Stimulated activated CD8-positive, alpha-beta memory T cell treated with anti-CD3 and anti-CD28 coated beads, Interleukin-4, amount 100 ng/mL, for 4 hours (primary cell): ENCODE measurements around the gene LCN10.
A peak's percentile ranks its signal among the peaks of the same experiment; 100 is the strongest.
"Not testable (repeated sequence)": the region's sequence is repeated elsewhere in the genome, so short reads cannot be mapped to it uniquely, and the experiment has no call there.

Experiments
- DNase-seq, 2 donors: peaks; one replicate each; pipeline ENCODE4 v3.0.0-alpha.2; 2020; ENCODE audit warnings: low read depth in 2 of 2, low spot score in 1 of 2

The LCN10 gene

DNA sequence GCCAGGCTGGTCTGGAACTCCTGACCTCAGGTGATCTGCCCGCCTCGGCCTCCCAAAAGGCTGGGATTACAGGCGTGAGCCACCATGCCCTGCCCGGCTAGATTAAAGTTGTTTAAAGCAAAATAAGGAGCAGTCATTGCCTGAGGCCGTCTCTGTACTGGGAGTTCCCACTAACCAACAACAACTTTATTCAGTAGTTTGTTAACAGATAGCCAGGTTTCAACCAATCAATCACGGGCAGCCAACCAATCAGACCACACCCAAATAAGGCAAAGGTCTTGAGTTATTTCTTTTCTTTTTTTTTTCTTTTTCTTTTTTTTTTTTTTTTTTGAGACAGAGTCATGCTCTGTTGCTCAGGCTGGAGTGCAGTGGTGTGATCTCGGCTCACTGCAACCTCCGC lies 38.0 kb downstream of the LCN10 start:
- DNase-seq = not testable (repeated sequence)

DNA sequence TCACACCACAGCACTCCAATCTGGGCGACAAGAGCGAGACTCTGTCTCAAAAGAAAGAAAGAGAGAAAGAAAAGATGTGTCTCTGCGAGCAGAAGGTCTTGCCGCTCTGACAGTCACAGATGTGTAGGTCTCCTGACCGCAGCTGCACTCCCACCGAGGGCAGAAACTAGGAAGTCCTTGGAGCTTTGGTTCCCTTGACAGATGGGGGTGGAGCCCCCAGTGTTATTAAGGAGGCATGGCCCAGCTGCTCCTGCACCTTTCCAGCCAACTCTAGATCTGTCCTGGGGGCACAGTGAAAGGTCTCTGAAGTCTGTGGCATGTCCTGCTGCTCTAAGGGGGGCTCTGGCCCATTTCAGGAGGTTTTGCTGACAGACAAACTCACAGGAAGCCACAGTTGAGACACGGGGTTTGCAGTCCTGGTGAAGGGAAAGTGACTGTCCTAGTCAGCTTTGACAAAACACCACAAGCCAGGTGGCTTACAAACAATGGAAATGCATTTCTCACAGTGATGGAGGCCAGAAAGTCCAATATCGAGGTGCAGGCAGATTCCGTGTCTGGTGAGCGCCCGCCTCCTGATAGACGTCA lies 39.4 kb downstream of the LCN10 start:
- DNase-seq = no peak

DNA sequence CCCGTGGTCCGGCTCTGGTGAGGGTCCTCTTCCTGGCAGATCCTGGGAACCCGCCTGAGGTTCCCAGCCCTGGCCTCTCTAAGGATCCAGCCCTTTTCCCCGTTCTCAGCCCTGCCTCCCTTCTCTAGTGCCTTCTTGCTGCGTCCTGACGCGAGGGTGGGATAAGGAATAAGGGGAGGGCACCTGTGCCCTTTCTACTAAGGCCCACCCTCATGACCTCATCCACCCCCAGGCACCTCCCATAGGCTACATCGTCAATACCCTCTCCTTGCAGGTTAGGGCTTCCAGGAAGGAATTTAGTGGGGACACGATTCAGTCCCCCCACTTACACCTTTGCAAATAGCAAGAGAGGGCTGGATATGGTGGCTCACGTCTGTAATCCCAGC lies 41.1 kb downstream of the LCN10 start:
- DNase-seq = no peak

DNA sequence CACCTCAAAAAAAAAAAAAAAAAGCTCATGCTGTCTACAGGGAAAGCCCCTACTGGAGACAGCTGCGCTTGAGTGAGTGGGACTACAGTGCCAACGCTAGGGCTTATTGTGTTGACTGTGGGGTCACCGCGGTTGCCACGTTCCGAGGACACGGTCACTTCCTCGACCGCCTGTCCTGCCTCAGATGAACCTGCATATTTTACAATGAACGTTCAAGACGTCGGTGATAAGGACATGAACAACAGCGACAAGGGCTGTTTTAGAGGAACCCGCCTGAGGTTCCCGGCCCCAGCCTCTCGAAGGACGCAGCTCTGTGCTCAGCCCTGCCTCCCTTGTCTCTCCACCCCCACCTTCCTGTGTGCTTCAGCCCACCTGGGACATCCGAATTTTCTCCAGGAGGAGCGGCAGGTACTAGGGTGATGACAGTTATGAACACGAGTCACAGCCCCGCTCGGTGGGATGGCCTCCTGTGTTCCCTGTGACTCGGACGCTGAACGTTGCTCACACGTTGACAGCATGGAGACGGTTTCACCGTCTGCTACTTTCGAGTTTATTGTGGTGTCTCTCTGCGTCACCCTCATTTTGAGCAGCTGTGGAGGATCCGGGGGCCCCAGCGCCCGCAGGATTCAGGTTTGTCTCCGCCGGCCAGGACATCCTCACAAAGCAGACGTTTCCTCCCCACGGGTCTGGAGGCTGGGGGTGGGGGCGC lies 41.6 kb downstream of the LCN10 start:
- peak in 1 of 2 donors; percentile 37 for DNase-seq

DNA sequence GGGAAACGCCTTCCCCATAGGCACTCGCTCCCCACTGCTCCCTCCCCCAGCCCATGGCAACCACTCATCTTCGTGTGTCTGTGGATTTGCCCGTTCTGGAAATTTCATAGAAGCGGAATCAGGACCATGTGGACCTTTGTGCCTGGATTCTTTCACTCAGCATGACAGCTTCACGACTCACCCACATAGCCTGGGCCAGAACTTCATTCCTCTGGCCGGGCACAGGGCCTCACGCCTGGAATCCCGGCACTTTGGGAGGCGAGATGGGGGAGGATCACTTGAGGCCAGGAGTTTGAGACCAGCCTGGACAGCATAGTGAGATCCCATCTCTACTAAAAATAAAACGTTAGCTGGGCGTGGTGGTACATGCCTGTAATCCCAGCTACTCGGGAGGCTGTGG lies 42.4 kb downstream of the LCN10 start:
- no peak for DNase-seq

DNA sequence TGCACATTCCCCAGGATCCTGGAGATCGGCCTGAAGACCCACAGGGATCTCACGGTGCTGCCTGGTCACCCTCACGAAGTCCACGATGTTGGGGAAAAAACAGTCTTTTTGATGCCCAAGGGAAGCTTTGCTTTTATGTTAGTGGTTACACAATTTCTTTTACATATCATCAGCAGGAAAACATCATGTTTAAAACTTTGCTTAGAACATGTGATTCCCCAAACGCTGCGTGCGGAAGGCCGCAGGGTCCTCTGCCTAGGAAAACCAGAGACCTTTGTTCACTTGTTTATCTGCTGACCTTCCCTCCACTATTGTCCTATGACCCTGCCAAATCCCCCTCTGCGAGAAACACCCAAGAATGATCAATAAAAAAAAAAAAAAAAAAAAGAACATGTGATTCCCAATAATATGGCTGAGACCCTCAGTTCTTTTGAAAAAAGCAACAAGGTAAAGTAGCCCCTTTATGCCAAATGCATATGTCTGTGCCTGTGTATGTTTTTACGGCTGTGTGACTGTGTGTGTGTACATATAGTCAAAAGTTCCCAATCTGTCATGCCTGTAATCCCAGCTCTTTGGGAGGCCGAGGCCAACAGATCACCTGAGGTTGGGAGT lies 44.0 kb downstream of the LCN10 start:
- DNase-seq = no peak

DNA sequence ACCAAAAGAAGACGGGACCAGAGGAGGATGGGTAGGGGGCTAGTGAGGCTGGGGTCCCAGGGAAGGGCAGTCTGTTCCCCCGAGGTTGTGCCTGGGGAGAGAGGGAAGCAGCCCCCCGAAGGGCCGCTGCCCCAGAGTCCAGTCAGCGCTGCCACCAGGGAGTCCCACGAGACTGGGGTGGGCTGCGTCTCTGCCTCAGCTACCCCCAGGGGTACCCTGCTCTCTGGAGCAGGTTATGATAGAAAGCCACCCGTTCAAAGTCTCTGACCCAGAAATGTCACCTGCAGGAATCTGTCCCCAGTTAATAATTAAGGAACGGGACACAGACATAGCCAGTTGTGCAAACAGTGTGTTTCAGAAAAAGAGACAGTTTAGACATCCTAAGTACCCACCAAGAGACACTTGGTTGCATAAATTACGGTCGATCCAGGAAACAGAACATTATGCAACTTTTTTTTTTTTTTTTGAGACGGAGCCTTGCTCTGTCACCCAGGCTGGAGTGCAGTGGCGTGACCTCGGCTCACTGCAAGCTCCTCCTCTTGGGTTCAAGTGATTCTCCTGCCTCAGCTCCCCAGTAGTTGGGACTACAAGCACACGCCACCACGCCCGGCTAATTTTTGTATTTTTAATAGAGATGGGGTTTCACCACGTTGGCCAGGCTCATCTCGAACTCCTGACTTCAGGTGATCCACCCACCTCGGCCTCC lies 44.8 kb downstream of the LCN10 start:
- DNase-seq = no peak

DNA sequence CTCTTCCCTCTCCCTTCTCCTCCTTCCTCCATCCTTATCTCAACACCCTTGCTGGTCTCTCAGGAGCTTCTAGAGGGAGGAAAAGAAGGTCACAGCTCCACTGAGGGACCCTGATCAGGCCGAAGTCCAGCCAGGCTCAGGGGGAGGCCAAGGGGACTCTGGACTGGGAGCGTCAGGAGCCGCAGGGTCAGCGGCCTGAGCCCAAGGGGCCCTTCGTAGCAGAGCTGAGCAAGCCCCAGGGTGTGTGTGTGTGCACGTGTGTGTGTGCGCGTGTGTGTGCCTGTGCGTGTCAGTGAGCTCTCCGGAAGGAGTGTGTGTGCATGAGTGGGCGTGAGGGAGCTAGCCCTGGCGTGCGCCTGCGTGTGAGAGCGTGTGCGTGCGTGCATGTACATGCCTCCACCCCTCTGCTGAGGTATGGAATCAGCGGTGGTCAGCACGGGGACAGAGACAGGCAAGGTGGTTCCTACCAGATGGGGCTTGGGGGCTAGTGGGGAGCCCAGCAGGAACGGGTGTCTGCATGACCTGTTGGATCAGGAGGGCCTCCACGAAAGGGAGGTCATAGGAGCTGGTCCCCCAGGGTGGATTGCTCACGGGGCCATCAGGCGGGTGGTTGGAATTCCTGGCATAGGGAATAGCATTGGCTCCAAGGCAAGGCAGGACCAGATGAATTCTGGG lies 45.5 kb downstream of the LCN10 start:
- DNase-seq = no peak

DNA sequence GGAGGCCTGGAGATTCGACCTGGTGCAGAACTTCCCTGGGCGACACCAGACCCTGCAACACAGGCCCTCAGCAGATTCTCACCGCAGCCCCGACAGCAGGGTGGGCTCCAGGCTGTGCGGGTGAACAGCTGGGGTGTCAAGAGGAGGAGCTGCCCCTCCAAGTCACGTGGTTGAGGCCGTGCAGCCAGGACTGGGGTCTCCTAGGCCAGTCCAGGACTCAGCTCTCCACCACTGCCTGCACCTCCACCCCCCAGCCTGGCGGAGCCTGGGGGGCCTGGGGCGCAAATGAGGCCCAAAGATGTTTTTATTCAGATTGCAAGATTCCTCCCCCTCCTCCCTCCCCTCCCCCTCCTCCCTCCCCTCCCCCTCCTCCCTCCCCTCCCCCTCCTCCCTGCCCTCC lies 46.2 kb downstream of the LCN10 start:
- no peak for DNase-seq

DNA sequence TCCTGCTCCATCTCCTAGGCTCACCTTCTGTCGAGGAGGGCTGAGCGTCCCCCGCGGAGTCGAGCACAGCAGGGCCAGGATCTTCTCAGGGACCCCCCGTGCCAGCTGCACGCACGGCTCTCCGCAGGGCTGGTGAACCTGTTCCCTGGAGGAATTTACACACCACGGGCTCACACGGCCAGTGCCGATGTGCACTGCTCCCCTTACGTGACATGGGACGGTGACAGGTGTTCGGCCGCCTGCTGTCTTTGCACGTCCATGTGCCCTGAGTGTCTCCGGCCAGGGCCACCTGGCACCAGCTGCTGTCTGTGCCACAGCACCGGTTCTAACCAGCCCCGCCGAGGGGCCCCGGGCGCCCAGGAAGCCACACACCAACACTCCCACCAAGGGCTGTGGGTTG lies 46.8 kb downstream of the LCN10 start:
- DNase-seq = no peak

DNA sequence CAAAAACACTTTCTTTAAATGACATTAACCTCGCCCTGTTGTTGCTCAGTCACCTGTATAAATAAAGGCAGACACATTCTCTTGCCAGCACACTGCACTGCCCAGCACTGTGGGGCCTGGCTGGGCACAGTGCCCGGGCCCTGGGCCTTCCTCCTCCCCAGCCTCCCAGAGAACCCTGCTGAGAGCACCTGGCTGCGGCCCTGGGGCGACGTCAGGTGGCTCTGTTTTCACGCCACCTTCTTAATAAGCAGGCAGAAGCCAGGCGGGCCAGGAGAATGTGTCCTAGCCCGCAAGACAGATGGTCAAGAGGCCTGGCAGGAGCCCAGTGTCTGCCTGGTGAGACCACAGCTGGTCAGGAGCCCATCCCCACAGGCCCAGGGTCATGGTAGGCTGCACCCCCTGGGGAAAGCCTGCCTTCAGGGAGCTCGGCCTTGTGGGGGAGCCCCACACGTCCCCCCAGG lies 47.3 kb downstream of the LCN10 start:
- DNase-seq = no peak

DNA sequence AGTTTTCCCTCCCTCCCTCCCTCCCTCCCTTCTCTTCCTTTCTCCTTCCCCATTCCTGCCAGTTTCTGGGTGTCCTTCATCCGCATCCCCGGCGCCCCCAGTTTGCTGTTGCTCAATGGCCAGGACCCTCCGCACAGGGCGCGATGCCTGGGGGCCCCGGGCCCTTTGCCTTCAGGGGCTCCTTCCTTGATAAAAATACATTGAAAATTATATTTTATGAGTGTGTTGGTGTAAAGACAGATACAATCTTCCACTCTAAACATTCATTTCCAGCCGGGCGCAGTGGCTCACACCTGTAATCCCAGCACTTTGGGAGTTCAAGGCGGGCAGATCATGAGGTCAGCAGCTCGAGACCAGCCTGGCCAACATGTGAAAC lies 47.9 kb downstream of the LCN10 start:
- DNase-seq = no peak

DNA sequence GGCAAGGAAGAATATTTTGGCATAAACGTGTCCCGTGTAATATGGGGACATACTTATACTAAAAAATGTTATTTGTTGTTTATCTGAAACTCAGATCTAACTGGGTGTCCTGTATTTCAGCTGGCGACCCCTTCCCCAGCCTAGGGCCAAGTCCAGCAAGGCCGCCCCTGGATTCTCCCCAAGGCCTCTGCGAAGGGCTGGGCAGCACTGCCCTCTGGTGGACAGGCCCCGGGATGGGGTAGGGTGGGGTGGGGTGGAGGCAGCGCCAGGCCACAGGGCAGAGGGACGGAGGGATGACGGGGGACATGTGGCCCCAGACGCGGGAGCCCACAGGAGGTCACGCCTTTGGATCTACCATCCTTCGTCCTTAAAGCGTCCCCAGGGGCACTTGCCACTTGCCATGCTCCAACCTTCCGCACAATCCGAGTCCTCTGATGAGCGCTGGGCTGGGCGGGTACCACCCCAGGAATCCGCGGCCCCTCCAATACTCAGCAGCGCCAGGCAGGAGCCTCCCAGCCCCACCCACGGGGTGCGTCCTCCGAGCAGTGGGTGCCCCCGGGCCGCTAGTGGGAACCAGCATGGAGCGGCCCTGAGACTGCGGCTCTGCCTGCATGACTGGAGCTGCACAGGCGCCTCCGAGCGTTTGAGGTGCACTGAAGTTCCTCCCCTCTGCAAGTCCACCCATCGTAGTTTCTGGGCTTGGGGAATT lies 48.4 kb downstream of the LCN10 start:
- DNase-seq = no peak

DNA sequence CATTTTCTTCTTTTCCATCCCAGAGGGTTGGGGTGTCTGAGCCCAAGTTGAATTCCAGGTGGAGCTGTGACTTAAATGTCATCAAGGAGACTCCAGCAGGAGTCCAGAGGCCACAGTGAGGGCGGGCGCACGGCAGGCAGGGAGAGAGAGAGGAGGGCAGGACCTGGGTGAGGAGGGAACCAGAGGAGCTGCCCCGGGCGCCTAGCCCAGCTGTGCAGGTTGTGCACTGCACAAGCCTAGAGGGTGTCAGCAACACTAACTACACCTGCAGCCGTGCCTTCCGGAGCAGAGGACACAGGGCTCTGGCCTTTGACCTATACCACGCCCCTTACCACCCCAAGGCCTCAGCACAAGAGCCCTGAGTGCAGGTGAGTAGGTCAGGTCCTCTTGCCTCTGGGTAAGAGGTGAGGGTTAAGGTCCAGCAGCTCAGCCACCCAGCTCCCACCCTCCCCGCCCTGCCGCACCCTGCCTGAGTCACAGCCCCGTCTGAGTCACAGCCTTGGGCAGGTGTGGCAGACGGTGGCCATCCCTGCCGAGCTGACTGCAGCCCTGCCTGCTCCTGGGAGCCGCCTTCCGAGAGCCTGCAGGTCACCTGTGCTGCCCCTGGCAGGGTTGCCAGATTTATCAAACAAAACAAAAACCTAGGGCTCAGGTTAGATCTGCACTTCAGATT lies 49.1 kb downstream of the LCN10 start:
- DNase-seq = no peak

DNA sequence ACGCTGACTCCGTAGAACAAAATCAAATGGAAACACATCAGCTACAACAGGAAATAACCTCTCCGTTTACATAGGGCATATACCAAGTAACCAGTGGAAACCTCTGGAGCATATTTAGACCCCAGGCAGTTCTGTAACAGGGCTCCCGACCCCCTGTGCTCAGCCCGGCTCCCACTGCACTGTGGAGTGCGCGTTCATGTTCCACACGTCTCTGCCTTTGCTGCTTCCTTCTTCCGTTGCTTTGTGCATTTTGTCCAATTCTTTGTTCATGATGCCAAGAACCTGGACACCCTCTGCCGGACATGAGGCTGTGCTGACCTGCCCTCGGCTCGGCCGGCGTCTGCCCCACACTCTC lies 49.6 kb downstream of the LCN10 start:
- no peak for DNase-seq

DNA sequence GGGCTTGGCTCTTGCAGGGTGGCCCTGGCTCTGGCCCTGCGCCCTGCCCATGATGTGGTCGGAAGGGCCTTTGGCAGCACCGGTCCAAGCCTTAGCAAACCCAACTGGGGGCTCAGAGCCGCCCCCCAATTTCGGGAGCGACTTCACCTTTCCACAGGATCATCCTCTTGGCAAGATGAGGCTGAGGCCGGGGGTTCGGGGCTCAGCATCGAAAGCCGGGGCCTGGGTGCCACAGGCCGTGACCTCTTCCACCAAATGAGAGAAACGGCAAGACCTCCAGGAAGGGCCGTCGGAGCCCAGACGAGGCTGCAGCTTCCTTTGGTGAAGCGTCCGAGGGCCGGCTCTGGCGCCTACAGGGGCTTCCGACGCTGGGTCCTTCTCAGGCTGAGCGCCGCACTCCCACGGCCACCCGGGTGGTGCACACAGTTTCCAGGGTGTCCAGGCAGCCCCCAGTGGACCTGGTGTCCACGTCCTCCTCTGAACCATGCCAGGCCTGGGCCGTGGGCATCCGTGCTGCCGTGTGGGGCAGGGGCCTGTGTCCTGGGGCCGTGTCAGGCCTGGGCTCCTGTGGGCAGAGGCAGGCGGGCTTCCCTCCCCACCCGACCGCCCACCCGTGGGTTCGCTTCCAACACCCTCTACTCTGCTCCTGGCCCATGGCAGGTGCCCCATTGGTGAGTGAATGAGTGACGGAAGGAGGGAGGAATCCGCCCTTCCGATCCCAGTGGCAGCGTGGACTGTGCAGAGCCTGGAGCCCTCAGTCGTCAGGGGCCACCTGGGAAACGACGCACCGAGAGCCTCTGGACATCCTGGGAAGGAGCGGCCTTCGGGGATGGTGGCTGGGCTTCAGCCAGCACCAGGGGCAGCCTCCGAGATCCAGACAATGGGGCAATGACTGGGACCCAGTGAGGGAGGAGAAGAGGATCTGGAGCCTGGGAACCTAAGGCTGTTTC lies 50.3 kb downstream of the LCN10 start:
- no peak for DNase-seq

DNA sequence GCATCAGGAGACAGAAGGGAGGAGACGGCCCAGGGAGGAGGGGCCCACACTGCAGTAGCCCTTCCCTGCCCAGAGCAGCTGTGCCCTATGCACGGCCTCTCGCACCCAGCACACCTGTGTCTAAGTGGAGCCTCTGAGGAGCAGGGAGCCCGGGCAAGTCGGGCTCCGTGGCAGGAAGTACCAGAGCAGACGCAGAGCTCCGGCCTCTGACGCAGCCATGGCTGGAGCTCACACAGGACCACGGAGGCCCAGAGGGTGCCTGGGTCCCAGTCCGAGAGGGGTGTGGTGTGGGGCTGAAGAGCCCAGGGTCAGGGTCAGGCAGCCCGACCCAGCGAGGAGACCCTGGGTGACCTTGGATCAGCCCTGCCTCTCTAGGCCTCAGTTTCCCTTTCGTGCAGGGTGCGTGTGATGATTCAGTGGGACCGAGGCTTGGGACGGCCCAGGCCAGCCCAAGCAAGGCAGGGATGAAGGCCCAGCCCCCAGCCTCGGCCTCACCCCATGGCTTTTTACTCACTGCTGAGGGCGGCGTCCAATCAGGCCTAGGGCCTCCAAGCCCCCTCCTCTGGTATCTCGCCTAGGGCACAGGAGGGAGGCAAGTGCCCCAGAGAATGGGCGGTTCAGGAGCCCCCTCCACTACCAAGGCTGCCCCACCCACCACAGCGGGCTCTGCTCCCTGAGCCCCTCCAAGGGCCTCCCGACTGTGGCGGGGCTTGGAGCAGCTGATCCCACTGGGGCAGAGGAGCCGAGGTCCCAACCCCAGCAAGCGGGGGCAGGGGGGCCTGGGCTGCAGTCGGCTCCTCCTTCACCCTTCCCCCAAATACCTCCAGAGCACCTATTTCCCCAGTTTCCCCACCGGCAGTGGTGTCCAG lies 51.2 kb downstream of the LCN10 start:
- DNase-seq = no peak

DNA sequence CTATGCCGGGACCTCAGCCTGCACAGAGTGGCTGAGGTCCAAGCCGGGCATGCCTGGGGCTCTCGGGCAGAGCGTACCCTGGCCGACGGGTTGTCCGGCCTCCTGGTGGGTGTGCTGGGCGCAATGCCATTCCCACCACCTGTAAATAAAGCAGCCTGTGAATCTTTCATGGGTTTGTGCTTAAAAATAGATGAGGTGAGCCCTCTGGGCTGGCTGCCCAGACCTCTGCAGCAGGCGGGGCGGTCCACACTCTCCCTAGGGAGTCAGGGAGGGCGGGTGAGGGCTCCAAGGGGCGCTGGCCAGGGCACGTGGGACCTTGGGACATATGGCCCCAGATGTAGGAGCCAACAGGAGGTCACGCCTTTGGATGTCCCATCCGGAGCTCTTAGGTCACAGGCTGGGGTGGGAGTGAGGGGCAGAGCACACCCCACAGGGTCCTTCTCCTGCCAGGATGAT lies 51.9 kb downstream of the LCN10 start:
- DNase-seq = no peak
